LNCaP clone FGC (cell line): ENCODE measurements around the gene MYBBP1A.

Source experiments
- DNase-seq: peaks from one replicate; pipeline ENCODE4 v3.0.0-alpha.2; 2011; ENCODE audit warnings: low read depth
- H3K4me3 ChIP-seq: 2 replicates; pipeline ENCODE4 v1.5.1; 2011; ENCODE audit warnings: mild to moderate bottlenecking, low read depth, low read length, control low read depth
- CTCF ChIP-seq: IDR thresholded peaks from 2 replicates; pipeline ENCODE4 v1.5.1; 2012; ENCODE audit warnings: mild to moderate bottlenecking; ENCODE audit not compliant: control insufficient read depth, insufficient read depth; ENCODE audit errors: extremely low read depth

MYBBP1A gene

GRCh38 chr17:4505187-4505586 is 50.0 kb downstream of the MYBBP1A start:
- no peak for TF ChIP-seq CTCF
- DNase-seq, result no peak
- no peak overlapping the region for H3K4me3 ChIP-seq

GRCh38 chr17:4504188-4504587 is 51.0 kb downstream of the MYBBP1A start:
- TF ChIP-seq CTCF, result no peak
- H3K4me3 ChIP-seq, result no peak overlapping the region
- no peak for DNase-seq

DNA sequence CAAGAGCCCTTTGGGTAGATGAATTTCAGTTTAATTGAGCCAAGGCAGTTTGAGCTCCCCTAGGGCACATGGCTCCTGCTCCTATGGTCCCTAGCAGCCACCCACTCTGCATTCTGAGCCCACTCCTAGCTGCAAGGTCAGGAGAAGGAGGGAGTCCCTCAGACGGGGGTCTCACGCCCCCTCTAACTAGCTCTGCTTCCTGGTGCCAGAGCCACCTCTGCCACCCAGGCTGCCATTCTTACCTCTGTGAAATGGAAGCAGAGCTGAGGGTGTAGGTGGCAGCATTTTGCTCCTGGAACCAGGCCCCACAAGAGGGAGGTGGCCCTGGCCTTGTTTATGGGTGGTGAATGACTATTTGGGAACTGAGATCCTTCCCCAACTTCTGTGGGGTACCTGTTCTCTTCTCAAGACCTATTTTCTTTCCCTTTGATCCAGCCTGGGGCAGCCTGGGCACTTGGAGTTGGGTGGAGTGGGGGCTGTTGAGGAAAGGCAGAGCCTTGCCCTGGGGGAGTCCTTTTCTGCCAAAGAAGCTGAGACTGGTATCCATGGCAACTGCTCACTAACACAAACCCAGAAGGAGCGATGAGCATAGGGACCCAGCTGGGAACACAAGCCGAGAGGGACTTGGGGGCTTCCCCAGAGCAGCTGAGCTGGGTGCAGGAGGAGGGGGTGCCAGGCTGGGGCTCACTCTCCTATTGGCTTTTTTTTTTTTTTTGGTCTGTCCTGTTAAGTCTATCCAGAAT is 51.7 kb downstream of the MYBBP1A start:
- DNase-seq, result no peak

DNA sequence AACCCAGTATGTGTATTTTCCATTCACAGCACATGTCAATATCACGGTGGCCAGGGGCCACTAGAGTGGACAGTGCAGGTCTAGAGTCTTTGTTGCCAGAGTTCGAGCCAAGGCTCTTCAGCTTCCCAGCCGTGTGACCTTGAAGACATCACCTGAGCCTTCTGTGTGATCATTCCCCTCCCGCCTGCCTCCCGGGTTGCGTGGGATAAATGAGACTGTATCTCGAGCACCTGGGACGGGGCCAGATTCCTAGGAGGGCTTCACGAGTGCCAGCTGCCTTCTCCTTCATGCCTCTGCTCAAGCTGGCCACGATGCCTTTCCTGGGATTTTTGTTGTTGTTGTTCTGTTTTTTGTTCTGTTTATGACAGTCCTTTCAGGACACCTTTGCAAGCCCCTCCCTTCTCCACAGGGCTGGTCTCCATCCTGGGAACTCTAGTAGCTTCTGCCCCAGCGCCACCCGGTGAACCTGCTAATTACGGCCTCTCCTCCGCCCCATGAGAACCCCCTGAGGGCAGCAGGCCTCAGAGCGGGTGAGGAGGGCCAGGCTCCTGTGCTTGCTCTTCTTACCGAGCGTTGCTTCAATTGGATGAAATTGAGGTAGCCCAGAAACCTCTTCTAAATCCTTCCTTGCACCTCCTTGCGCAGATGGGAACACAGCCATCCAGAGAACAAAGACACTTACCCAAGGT is 52.6 kb downstream of the MYBBP1A start:
- no peak for DNase-seq
- no peak overlapping the region for H3K4me3 ChIP-seq
- TF ChIP-seq CTCF, result no peak

More for the DNA sequence above, 51.7 kb downstream of the MYBBP1A start:
- no peak overlapping the region for H3K4me3 ChIP-seq
- TF ChIP-seq CTCF, result no peak

DNA sequence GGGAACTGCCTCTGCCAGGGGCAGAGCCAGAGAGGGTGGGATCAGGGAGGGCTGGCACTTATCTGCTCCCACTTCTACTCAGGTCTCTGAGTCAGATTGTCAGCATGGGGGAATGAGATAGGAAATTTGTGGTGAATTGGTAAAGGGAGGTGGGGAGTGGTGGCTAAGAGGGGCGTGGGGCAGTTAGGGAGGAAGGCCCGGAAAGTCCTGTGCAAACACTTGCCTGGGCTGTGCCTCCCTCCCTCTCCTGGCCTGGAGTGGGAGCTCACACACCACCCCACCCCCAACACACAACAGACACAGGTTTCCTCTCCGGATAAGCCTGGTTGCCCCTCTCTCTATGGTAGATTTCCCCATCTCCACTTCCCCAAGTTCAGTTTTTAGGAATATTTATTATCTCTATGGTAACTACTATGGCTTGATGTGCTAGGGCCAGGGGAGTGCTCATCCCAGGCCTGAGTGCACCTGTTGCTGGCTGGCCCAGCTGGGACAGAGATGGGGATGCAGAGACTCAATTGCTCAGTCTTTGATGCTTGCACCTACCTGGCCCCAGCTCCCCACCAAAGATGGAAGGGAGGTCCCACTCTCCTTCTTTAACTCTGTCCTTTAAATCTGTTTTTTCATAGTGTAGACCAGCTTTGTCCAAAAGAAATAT is 53.8 kb downstream of the MYBBP1A start:
- H3K4me3 ChIP-seq, result no peak overlapping the region
- no peak for DNase-seq
- no peak for TF ChIP-seq CTCF

DNA sequence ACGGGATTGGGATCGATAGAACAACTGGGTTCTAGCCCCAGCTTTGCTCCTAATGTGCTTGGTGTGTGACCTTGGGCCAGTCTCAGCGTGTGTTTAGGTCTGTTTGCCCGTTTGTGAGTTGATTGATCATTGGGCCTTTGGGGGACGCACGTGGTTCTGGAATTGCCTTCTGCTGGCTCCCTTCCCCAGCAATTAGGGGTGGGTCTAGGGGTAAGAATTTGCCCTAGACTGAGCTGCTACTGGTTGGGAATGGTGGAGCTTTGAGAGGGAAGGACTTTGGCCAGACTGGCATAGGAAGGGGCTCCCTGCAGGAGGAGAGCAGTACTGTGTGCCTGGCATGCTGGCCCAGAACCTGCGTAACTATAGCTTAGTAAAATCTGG is 55.0 kb downstream of the MYBBP1A start:
- H3K4me3 ChIP-seq, result no peak overlapping the region
- no peak for TF ChIP-seq CTCF
- no peak for DNase-seq
